Endometrial microvascular endothelial cells (primary cell): ENCODE measurements around the gene SCAP. TPM values are rescaled to one million over a fixed set of nuclear protein-coding genes. Genes with fewer than 3 reads are reported as not detected.
"Not testable (repeated sequence)": the region's sequence is repeated elsewhere in the genome, so short reads cannot be mapped to it uniquely, and the experiment has no call there.

ENCODE experiments used
- in situ Hi-C: cut with HindIII; loops from 2 replicates; pipeline ENCODE4 v1.10.0; 2017; ENCODE audit warnings: low sequenced_read_pairs, low pct_unique_long_range_greater_than_20kb; ENCODE audit errors: inconsistent ontology term
- total RNA-seq: library from RNA; depleted of rRNA; stranded (reverse); fragments of >200 nt; gene quantifications from one replicate; pipeline ENCODE4 v1.2.3, GENCODE V29; 2015; ENCODE audit errors: inconsistent ontology term

The SCAP gene
- 55.8 TPM for total RNA-seq

DNA sequence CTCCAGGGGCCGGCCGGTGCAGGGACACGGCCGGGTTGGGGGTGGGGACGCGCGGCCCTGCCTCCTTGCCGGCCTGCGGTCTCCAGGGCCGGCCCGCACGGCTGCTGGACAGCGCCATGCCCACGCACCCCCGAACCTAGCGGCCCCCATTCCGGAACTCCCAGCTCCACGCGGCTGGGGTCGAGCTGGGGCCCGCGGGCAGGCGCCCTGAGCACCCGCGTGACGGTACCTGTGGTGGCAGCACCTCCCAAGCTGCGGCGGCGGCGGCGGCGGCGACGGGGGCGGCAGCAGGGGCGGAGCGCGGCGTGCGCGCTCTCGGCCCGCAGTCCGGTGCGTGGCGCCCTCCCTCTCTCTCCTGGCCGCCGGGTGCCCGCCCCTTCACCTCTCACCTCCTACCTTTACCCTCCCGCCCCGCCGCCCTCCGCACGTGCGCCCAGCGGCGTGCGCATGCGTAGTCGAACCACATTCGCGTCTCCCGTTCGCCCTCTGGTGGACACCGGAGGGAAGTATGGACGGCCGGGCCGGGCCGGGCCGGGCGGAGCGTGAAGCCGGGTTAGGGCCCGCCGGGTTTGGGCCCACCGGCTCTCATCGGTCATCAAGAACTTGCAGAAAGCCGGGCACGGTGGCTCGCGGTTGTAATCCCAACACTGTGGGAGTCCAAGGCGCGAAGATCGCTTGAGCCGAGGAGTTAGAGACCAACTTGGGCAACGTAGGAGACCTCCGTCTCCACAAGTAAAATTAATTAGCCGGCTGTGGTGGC, at the start of gene SCAP:
SCAP (minus strand) TSS at position 372 of the 760 bp plus-strand sequence. CDS start 32,948 bp downstream, outside the sequence.
- in situ Hi-C loops: no loop called here

DNA sequence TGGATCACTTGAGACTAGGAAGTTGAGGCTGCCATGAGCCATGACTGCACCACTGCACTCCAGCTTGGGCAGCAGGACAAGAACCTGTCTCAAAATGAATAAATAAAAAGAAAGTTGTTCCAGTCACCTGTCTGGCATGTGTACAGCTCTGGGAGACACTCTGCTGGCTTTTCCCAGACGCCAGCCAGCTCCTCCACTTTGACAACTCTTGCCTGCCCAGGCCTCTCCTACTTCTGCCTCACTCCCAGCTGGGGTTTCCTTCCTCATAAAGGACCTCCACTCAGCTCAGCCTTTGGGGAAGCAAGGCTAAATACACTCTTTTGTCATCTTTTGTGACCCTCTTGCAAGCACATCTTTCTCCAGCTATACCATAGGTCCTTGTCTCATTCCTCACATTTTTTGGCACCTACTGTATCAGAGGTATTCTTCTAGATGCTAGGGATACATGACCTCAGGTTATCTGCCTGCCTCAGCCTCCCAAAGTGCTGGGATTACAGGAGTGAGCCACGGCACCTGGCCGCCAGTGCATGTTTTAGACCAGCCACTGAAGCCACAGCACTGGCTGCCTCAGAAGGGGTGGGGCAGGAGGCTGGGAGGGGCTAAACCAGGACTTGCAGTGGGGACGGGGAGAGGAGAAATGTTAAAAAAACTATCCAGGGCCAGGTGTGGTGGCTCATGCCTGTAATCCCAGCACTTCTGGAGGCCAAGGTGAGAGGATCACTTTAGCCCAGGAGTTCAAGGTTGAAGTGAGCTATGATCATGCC, 47.8 kb upstream of the SCAP start:
- in situ Hi-C loops: no loop called here

DNA sequence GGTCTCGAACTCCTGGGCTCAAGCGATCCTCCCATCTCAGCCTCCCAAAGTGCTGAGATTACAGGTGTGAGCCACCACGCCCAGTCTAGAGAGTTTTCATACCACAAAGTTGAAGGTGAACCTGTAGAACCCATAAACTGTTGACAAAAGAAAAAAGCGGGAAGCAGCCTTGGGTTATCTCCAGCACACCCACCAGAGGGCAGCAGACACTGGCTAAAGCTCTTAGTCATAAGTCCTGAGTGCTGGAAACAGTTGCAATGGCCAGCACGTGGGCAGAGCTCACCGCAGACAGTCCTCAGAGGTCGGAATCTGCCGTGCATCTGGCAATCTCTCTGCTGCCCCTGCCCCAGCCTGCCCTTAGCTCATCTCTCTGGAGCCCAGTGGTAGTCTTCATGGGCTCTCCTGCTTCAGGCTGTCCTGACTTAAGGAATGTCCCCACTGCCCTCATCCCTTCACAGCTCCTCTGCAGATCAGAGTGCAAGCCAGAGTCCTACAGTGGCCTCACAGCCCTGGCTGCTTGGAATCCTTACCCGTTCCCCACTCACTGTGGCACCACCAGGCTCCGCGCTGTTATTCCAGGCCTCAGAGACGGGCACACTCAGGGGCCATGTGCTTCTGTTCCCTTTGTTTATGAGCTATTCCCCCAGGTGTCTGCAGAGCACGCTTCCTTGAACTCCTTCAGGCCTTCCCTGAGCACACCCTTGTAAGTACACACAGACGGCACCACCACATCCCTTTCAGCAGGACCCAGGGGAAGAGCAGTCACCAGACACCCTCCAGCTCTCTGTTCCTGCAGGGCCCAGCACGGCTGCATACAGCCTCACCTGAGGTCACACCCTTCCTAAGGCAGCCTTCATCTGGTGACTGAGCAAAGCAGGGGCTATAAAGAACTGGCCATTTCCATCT, 46.6 kb upstream of the SCAP start:
- in situ Hi-C loops: no loop called here

DNA sequence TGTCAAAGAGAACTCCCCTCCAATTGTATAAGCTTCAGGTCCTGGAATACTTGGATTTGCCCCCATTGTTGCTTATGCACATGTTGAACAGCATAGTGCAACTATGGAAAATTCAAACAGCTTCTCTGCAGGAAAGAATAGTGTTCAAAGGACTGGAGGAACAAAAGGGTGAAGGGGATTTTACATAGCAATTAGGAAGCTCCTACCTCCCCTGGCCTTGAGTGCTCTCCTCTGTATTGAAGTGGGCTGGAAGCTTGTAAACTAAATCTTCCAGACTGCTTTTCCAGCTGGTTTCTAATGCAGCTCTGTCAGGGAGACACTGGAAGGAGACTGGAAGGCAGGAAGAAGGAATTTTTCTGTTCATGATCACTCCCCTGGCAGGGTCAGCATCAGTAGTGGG, 45.0 kb upstream of the SCAP start:
- in situ Hi-C loops: no loop called here

DNA sequence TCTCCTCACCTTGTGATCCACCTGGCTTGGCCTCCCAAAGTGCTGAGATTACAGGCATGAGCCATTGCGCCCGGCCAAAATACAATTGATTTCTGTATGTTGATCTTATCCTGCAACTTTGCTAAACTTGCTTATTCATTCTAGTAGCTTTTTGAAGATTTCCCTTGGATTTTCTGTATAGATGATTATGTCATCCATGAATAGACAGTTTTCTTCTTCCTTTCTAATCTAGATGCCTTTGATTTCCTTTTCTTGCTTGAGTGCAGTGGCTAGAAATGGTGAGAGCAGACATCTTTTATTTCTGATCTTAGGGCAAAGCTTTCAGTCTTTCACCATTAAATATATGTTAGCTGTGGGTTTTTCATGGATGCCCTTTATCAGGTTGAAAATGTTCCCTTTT, 42.2 kb upstream of the SCAP start:
- in situ Hi-C loops: no loop called here

DNA sequence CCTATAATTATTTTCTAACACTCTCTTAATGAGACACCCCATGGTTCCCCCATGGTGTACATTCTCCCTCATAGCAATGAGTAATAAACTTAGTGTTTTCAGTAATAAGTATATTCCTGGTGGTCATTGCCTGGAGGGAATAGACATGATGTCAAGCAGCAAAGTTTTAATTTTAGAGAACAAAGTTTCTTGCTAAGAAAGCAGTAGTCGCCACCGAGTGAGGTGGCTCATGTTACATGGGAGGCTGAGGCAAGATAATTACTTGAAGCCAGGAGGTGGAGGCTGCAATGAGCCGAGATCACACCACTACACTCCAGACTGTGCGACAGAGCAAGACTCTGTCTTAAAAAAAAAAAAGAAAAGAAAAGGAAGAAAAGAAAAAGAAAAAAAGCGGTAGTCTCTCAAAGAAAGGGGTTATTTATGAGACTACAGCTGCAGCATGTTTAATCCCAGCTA, 40.2 kb upstream of the SCAP start:
- in situ Hi-C loops: no loop called here

DNA sequence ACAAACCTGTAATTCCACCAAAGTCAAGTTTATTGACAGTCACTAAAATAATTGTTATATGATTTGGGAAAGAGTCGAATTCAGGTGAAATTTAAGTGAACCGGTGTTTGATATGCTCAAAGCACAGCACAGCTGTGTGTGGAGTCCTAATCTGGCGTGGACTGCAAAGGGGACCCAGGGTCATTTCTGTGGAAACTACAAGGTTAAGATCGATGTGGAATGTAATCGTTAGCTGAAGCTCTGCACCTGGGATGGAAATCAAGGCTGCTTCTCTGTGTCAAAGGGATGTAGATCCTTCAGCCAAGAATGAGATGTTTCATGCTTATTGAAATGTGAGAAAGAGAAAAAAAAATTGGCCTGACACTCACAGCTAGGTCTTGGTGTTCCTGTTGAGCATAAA, 39.4 kb upstream of the SCAP start:
- in situ Hi-C loops: no loop called here

DNA sequence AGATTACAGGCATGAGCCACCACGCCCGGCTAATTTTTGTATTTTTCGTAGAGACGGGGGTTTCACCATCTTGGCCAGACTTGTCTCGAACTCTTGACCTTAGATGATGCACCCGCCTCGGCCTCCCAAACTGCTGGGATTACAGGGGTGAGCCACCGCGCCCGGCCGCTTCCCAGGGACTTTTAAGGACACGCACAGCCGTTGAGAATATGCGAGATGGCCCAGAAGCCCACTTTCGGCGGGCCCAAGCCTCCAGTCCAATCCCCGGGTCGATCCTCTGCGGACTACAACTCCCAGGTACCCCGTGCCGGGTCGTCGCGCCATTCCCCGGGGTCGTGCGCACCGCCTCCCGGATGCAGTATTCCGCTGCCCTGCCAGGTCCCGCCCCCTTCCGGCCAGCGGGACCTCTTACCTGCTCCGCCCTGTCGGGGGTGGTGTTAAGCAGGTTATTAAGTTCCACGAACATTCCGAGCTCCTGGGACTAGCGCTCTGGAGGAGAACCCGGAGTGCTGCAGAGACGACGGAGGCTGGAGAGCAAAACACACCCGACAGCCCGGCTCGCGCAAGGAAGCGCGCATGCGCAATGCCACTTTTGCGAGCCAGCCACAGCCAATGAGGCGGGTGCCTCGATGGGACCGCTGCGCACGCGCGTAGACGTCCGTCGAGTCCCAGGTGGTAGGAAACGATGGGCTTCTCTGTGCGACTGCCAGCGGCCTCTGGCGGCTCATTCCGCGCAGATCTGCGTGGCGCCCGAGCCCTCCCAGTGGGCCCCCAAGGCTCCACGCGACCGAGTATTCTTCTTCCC, 37.6 kb upstream of the SCAP start, which contains the start of gene ELP6:
ELP6 (minus strand) TSS at position 588 of the 805 bp plus-strand sequence; CDS start at position 466, 122 bp downstream.
- in situ Hi-C loops: no loop called here

DNA sequence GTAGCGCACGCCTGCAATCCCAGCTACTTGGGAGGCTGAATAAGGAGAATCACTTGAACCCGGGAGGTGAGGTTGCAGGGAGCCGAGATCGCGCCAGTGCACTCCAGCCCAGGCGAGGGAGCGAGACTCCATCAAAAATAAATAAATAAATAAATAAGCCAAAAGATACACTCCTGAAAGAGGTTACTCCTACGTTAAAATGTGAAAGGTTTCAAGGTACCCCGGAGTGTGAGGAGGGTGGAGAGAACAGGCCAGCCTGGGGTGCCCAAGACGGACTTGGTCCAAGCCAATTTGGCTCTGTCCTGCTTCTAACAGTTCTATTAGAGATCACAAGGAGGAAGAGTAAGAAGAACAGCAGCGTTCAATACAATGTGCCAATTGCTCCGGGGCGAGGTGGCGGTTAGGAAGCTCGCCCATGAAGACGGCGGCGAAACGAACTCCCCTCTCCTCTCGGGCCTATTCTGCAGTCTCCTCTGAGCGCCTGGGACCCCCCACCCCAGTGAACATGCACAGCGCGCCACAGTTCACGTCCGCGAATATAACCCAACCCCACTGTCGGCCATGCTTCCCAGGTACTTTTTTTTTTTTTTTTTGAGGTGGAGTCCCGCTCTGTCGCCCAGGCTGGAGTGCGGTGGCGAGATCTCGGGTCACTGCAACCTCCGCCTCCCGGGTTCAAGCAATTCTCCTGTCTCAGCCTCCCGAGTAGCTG, 36.8 kb upstream of the SCAP start:
- in situ Hi-C loops: no loop called here

DNA sequence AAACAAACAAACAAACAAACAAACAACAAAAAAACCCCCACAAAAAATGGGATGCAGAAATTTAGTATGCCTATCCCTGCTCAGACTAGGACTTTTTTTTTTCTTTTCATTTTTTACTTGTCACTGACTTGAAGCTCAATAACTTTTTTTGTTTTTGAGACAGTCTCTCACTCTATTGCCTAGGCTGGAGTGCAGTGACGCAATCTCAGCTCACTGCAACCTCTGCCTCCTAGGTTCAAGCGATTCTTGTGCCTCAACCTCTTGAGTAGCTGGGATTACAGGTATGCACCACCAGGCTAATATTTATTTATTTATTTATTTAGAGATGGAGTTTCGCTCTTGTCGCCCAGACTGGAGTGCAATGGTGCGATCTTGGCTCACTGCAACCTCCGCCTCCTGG, 29.5 kb upstream of the SCAP start:
- in situ Hi-C loops: not testable (repeated sequence)

DNA sequence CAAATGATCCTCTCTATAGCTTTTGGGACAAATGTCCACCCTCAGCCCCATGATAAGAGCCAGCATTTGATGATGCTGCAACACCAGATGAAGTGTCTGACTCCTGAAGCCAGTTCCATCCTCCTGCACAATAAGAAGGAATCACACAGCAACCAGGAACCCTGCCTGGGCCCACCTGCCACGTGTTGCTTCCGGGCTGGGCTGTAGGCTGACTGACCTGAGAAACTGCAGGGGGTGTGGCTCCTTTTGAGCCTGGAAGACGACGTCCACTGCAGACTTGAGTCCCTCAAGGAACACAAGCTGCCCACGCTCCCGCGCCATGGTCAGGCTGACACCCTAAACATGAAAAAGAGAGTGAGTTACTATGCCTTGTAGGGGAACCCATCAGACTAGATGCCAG, 28.4 kb upstream of the SCAP start:
- in situ Hi-C loops: no loop called here

DNA sequence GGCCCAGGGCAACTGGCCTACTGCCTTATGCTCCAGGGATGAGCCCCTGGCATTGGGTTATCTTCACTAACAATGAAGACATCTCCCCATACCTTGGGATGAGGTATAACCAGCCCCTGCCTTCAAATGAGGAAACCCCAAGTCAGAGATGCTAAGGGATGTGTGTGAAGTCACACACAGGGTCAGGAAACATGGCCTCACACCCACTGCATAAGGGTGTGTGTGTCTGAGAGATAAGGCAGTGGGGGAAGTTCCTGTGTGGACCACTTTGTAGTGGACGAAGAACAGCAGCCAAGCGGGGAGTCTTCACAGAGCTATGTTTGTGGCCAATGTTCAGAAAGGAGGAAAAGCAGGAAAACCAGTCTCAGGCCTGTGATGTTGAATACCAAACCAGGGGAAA, 27.3 kb upstream of the SCAP start:
- in situ Hi-C loops: no loop called here

DNA sequence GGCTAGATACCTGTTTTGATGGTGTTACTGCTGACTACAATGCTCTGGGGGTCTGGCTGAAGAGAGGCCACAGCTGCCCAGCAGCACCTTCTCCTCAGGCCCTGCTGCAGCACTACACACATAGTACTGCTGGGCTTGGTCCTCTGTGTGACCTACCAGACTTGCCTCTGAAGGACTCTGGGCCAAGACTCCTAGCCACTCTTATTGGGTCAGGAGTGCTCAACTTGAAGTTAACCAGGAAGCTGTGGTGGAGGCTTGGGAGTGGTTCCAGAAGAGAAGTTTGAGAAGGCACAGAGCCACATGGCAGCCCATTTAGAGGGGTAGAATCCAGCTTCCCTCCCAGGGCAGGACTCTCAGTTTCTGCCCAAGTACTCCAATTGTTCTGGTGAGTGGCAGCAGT, 21.2 kb upstream of the SCAP start:
- in situ Hi-C loops: no loop called here

DNA sequence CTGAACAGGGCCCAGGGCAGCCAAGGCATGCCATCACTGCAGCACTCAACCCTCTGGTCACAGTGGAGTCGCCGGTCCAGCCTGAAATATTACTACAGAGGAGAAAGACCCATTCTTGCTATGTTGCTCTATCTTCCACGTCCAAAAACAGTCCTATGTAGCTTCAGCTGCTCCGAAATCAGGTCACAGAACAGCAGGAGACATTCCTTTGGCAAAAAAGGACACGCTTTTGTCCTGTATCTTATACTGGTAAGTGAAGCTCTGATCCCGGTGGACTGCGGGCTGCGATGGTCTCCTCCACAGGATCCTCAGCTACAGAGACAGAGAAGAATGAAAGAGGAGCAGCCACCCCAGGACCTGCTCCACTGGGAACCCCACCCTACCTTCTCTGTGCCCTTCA, 20.1 kb upstream of the SCAP start:
- in situ Hi-C loops: no loop called here

DNA sequence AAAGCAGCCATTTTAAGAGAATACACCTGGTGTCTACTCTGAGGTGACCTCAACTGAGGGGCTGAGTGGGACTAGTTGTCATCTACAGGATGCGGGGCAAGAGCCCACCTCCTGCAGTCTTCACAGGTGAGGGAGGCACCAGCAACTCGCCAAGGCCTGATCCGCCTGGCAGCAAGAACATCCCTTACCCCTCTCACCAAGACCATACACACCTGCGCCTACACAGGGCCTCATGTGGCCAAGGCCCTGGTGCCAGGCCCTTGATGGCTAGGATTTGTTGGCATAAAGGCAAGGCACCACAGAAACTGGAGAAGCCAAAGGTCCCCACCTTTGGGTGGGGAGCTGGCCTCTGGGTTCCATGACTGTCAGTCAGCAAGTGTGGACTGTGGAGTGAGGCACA, 19.4 kb upstream of the SCAP start:
- in situ Hi-C loops: no loop called here

DNA sequence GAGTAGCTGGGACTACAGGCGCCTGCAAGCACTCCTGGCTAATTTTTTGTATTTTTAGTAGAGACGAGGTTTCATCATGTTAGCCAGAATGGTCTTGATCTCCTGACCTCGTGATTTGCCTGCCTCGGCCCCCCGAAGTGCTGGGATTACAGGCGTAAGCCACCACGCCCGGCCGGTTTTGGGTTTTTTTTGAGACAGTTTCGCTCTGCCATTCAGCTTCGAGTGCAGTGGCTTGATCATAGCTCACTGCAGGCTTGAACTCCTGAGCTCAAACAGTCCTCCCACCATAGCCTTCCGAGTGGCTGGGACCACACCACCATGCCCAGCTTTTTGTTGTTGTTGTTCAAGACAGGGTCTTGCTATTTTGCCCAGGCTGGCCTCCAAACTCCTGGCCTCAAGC, 16.0 kb upstream of the SCAP start:
- in situ Hi-C loops: no loop called here

DNA sequence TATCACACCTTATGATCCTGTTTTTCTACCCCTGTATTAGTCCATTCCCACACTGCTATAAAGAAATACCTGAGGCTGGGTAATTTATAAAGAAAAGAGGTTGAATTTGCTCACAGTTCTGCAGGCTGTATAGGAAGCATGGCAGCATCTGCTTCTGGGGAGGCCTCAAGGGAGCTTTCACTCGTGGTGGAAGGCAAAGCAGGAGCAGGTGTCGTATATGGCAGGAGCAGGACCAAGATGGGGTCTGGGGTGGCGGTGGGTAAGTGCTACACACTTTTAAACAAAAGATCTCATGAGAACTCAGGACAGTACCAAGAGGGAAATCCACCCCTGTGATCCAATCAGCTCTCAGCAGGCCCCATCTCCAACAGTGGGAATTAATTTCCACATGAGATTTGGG, 15.4 kb upstream of the SCAP start:
- in situ Hi-C loops: no loop called here

DNA sequence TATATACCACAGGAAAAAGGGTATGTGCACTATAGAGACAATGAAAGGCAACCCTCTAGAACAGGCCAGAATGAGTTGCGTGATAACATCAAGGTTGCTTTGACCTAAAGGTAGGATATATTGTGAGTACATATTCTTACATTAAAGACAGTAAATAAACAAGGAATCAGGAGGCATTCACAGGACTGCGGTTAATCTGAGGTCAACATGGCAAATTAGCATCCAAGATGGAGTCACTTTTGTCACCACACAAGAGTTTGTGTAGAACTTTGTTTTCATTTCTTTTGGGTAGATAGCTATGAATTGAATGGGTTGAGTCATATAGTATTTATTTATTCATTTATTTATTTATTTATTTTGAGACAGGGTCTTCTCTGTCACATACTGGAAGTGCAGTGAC, 11.5 kb upstream of the SCAP start:
- in situ Hi-C loops: no loop called here
